ENCODE results near the gene TNFRSF4.

Gene TNFRSF4

GRCh38 chr1:1171546-1172340 is 42.2 kb downstream of the TNFRSF4 start:
- in situ Hi-C loops (cut with HindIII; ENCODE audit: low sequenced_read_pairs) = loop anchor here (5.0 kb wide), 1 partner anchor 44 kb away; no protein-coding TSS in a partner anchor

- in situ Hi-C loops (cut with HindIII; ENCODE audit: low sequenced_read_pairs) = loop anchor here (5.0 kb wide), 1 partner anchor 44 kb away; no protein-coding TSS in a partner anchor
These were observed 42.8 kb downstream of the TNFRSF4 start for GRCh38 chr1:1171161-1171545.

GRCh38 chr1:1170215-1171091 is 43.5 kb downstream of the TNFRSF4 start:
- in situ Hi-C loops (cut with HindIII; ENCODE audit: low sequenced_read_pairs) = loop anchor here (5.0 kb wide), 1 partner anchor 43 kb away; no protein-coding TSS in a partner anchor

GRCh38 chr1:1169429-1170214 is 44.3 kb downstream of the TNFRSF4 start:
- in situ Hi-C loops (cut with HindIII; ENCODE audit: low sequenced_read_pairs) = loop anchor here (5.0 kb wide), 1 partner anchor 42 kb away; no protein-coding TSS in a partner anchor

- in situ Hi-C loops (cut with HindIII; ENCODE audit: low sequenced_read_pairs) = no loop called here
These were observed 45.2 kb downstream of the TNFRSF4 start for GRCh38 chr1:1168451-1169411.

GRCh38 chr1:1167841-1168450 is 46.0 kb downstream of the TNFRSF4 start:
- in situ Hi-C loops (cut with HindIII; ENCODE audit: low sequenced_read_pairs) = no loop called here

- in situ Hi-C loops (cut with HindIII; ENCODE audit: low sequenced_read_pairs) = no loop called here
These were observed 46.5 kb downstream of the TNFRSF4 start for GRCh38 chr1:1167398-1167821.

- in situ Hi-C loops (cut with HindIII; ENCODE audit: low sequenced_read_pairs) = no loop called here
These were observed 47.1 kb downstream of the TNFRSF4 start for GRCh38 chr1:1166642-1167397.

- in situ Hi-C loops (cut with HindIII; ENCODE audit: low sequenced_read_pairs) = no loop called here
These were observed 48.0 kb downstream of the TNFRSF4 start for GRCh38 chr1:1165900-1166421.

GRCh38 chr1:1165485-1165884 is 48.5 kb downstream of the TNFRSF4 start:
- in situ Hi-C loops (cut with HindIII; ENCODE audit: low sequenced_read_pairs) = no loop called here

GRCh38 chr1:1164701-1165451 is 49.1 kb downstream of the TNFRSF4 start:
- in situ Hi-C loops (cut with HindIII; ENCODE audit: low sequenced_read_pairs) = no loop called here

- in situ Hi-C loops (cut with HindIII; ENCODE audit: low sequenced_read_pairs) = no loop called here
These were observed 49.6 kb downstream of the TNFRSF4 start for GRCh38 chr1:1164361-1164700.

GRCh38 chr1:1163538-1164070 is 50.3 kb downstream of the TNFRSF4 start:
- in situ Hi-C loops (cut with HindIII; ENCODE audit: low sequenced_read_pairs) = no loop called here

GRCh38 chr1:1162597-1163537 is 51.1 kb downstream of the TNFRSF4 start:
- in situ Hi-C loops (cut with HindIII; ENCODE audit: low sequenced_read_pairs) = no loop called here

GRCh38 chr1:1161683-1162079 is 52.3 kb downstream of the TNFRSF4 start:
- in situ Hi-C loops (cut with HindIII; ENCODE audit: low sequenced_read_pairs) = no loop called here
